HUDEP-2 (cell line): ENCODE data around the gene SVOP.
"Not testable (repeated sequence)": the region's sequence is repeated elsewhere in the genome, so short reads cannot be mapped to it uniquely, and the experiment has no call there.

ENCODE experiments used
- DNase-seq, 76 experiments: peaks; one replicate each; lab custom pipeline; 2025; ENCODE audit not compliant: unreplicated experiment in 76 of 76; lab: John Stamatoyannopoulos, UW

Gene SVOP

GRCh38 chr12:108896817-108897216, 124.1 kb downstream of the SVOP start:
- DNase-seq = no peak

GRCh38 chr12:108896336-108896735, 124.5 kb downstream of the SVOP start:
- DNase-seq = no peak

GRCh38 chr12:108895220-108895802, 125.6 kb downstream of the SVOP start:
- DNase-seq = no peak

GRCh38 chr12:108890208-108890607, 130.7 kb downstream of the SVOP start:
- DNase-seq = peak in 18 of 76 experiments; percentile 0 to 24 (median 6)

GRCh38 chr12:108888031-108888430, 132.8 kb downstream of the SVOP start:
- DNase-seq = no peak

- no peak for DNase-seq
Observed at GRCh38 chr12:108886873-108887629, 133.8 kb downstream of the SVOP start.

- peak in 60 of 76 experiments; percentile 2 to 71 (median 40) for DNase-seq
Observed at GRCh38 chr12:108884116-108885012, 136.5 kb downstream of the SVOP start.

GRCh38 chr12:108881953-108882352, 138.9 kb downstream of the SVOP start:
- DNase-seq = no peak

- no peak for DNase-seq
Observed at GRCh38 chr12:108879615-108880254, 141.1 kb downstream of the SVOP start, which contains the start of gene DAO. TSS of gene DAO (plus strand) at chr12:108880092. CDS start at chr12:108885007, 4,915 bp downstream.

GRCh38 chr12:108876550-108876949, 144.3 kb downstream of the SVOP start:
- no peak for DNase-seq

- DNase-seq = no peak
Observed at GRCh38 chr12:108875682-108876361, 145.0 kb downstream of the SVOP start.

GRCh38 chr12:108875280-108875679, 145.6 kb downstream of the SVOP start:
- DNase-seq = no peak

- no peak for DNase-seq
Observed at GRCh38 chr12:108868781-108869180, 152.1 kb downstream of the SVOP start.

- DNase-seq = not testable (repeated sequence)
Observed at GRCh38 chr12:108866083-108866482, 154.8 kb downstream of the SVOP start.

- DNase-seq = no peak
Observed at GRCh38 chr12:108865169-108865568, 155.7 kb downstream of the SVOP start.

GRCh38 chr12:108862588-108862959, 158.3 kb downstream of the SVOP start:
- no peak for DNase-seq

GRCh38 chr12:108861878-108862587, 158.8 kb downstream of the SVOP start:
- no peak for DNase-seq

- no peak for DNase-seq
Observed at GRCh38 chr12:108860443-108860842, 160.4 kb downstream of the SVOP start.

GRCh38 chr12:108859923-108860291, 161.0 kb downstream of the SVOP start:
- no peak for DNase-seq
